PFSK-1 (cell line): Measurements from ENCODE around the gene LPCAT1.

Experiments used
- FOXP2 ChIP-seq: optimal IDR thresholded peaks from 2 replicates; pipeline ENCODE3; 2011; ENCODE audit warnings: borderline replicate concordance, control low read depth, inconsistent platforms; ENCODE audit not compliant: insufficient read depth; ENCODE audit errors: extremely low read length, extremely low read depth
- POLR2AphosphoS5 ChIP-seq: IDR thresholded peaks from 2 replicates; pipeline ENCODE4 v1.6.1; 2012; ENCODE audit warnings: low read depth, mild to moderate bottlenecking, control low read depth, low read length, moderate library complexity
- REST ChIP-seq, 2 experiments: IDR thresholded peaks; 2 replicates each; pipeline versions ENCODE4 v1.6.1 to v1.8.0; 2011 to 2012; ENCODE audit warnings: low read depth in 2 of 2, low read length in 2 of 2, control low read depth in 1 of 2, inconsistent platforms in 1 of 2, mild to moderate bottlenecking in 1 of 2, moderate library complexity in 1 of 2; ENCODE audit not compliant: insufficient read depth in 1 of 2
- SIN3A ChIP-seq: IDR thresholded peaks from 2 replicates; pipeline ENCODE4 v1.6.1; 2012; ENCODE audit warnings: mild to moderate bottlenecking, low read length, moderate library complexity, borderline replicate concordance; ENCODE audit not compliant: insufficient read depth
- TAF1 ChIP-seq: IDR thresholded peaks from 2 replicates; pipeline ENCODE4 v1.6.1; 2012; ENCODE audit warnings: low read length, control low read depth, borderline replicate concordance; ENCODE audit not compliant: insufficient read depth

LPCAT1 gene

GRCh38 chr5:1481266-1481958 lies 42.3 kb downstream of the LPCAT1 start:
- no peak for TF ChIP-seq TAF1
- TF ChIP-seq SIN3A: no peak
- TF ChIP-seq REST (IDR thresholded peaks at IDR 0.05; ENCODE audit: insufficient read depth in 1 of 2, low read depth in 2 of 2, low read length in 2 of 2): no peak
- TF ChIP-seq FOXP2: no peak
- no peak for TF ChIP-seq POLR2AphosphoS5

- no peak for TF ChIP-seq SIN3A
- TF ChIP-seq REST (IDR thresholded peaks at IDR 0.05; ENCODE audit: insufficient read depth in 1 of 2, low read depth in 2 of 2, low read length in 2 of 2): no peak
- no peak for TF ChIP-seq POLR2AphosphoS5
- TF ChIP-seq TAF1: no peak
- no peak for TF ChIP-seq FOXP2
Observed at GRCh38 chr5:1480806-1481205, 43.0 kb downstream of the LPCAT1 start.

GRCh38 chr5:1480217-1480616 lies 43.5 kb downstream of the LPCAT1 start:
- TF ChIP-seq SIN3A: no peak
- TF ChIP-seq FOXP2: no peak
- no peak for TF ChIP-seq POLR2AphosphoS5
- no peak for TF ChIP-seq REST (IDR thresholded peaks at IDR 0.05; ENCODE audit: insufficient read depth in 1 of 2, low read depth in 2 of 2, low read length in 2 of 2)
- no peak for TF ChIP-seq TAF1

- TF ChIP-seq REST (IDR thresholded peaks at IDR 0.05; ENCODE audit: insufficient read depth in 1 of 2, low read depth in 2 of 2, low read length in 2 of 2) (no peak), TAF1 (no peak), SIN3A (no peak), FOXP2 (no peak), POLR2AphosphoS5 (no peak)
Observed at GRCh38 chr5:1479581-1480188, 44.1 kb downstream of the LPCAT1 start.
